ENCODE results near the gene CASS4.

GRCh38 chr20:56423211-56423610 lies 11.2 kb downstream of the CASS4 start:
- TF ChIP-seq POLR2AphosphoS5 (IDR thresholded peaks at IDR 0.05; ENCODE audit: insufficient read depth, low read depth, low read length) (no peak), CTCF (IDR thresholded peaks at IDR 0.05; ENCODE audit: extremely low read depth in 1 of 2, insufficient read depth in 1 of 2, low read depth in 1 of 2, low read length in 2 of 2) (no peak), EZH2 (IDR thresholded peaks at IDR 0.05; ENCODE audit: borderline replicate concordance, low read depth, low read length, severe bottlenecking) (no peak)
